22Rv1 (cell line): Measurements from ENCODE around the gene IP6K3.

Source experiments
- H3K27ac ChIP-seq: fragments of 450-650 bp; 2 replicates; pipeline ENCODE4 v1.5.1; 2017
- CTCF ChIP-seq: fragments of 450-650 bp; IDR thresholded peaks from 2 replicates; pipeline ENCODE4 v1.5.1; 2017; ENCODE audit warnings: mild to moderate bottlenecking
- ZFX ChIP-seq: fragments of 450-650 bp; IDR thresholded peaks from 2 replicates; pipeline ENCODE4 v1.6.1; 2017; ENCODE audit warnings: antibody characterized with exemption, borderline replicate concordance

IP6K3 gene

GRCh38 chr6:33738153-33738552, 8.6 kb downstream of the IP6K3 start:
- H3K27ac ChIP-seq, result no peak overlapping the region
- TF ChIP-seq CTCF (no peak), ZFX (no peak)

DNA sequence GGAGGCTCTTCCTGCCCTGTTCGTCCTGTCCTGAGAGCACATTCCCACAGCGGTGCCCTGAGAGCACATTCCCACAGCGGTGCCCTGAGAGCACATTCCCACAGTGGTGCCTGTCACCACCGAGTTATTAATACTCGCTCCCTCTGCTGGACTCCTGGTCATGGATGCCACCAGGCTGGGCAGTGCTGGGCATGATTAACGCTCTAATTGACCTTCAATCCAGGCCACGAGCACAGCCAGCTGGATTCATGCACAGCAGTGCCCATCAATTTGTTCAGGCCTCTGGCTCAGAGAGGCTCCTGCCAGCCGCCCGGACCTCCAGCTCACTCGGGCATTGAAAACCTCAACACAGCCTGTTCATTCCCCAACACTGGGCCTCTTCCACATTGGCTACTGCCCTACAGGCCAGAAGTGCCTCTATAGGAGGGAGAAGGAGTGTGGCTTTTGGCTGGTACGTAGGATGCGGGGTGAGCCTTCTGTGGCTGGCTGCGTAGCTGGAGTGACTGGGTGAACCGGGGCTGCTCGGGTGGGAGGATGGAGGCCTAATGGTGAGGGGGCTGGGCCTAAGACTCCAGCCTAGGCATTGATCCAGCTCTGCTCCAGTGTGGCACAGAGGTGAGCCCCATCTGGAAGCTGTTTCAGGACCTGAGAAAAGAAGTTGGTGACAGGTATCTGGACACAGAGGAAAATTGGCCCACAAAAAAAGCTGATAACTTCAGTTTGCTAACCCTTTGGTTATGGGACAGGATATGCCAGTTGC, 9.3 kb downstream of the IP6K3 start:
- no peak for TF ChIP-seq CTCF
- no peak for TF ChIP-seq ZFX
- H3K27ac ChIP-seq, result no peak overlapping the region

GRCh38 chr6:33735216-33735615, 11.5 kb downstream of the IP6K3 start:
- H3K27ac ChIP-seq, result no peak overlapping the region
- TF ChIP-seq CTCF, result no peak
- no peak for TF ChIP-seq ZFX

DNA sequence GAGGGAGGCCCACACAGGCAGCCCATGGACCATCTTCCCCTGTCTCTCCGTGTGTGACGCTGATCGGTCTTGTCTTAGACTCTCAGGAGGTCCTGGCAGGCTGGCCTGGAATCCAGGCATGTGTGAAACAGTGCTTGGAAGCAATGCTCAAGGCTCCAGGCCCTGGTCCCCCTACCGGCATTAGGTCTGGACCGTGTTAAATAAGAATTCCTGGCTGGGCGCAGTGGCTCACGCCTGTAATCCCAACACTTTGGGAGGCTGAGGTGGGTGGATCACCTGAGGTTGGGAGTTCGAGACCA, 13.0 kb downstream of the IP6K3 start:
- peak overlapping the region; percentile 98; the same call in 1 of the 2 replicates for H3K27ac ChIP-seq
- TF ChIP-seq CTCF (no peak), ZFX (no peak)

GRCh38 chr6:33732817-33733708, 13.6 kb downstream of the IP6K3 start:
- TF ChIP-seq CTCF (no peak), ZFX (no peak)
- H3K27ac ChIP-seq, result peak overlapping the region; percentile 98

DNA sequence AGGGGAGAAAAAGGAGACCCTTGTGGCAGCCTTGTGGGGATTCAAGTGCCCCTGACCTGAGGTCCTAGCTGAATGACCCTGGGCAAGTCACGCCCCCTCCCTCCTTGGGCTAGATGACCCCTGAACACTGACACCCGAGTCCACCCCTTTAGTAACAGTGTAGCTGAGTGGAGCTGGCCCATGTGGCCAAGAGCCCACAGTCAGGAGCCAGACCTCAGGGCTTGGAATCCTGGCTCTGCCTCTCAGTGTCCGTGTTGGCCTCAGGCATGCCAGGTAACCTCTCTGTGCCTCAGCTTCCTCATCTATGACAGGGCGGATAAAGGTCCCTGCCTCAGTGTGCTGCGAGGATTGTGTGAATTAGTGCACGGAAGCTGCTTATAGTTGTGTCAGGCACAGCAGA, 14.3 kb downstream of the IP6K3 start:
- peak overlapping the region; percentile 98 for H3K27ac ChIP-seq
- TF ChIP-seq ZFX (no peak), CTCF (no peak)

DNA sequence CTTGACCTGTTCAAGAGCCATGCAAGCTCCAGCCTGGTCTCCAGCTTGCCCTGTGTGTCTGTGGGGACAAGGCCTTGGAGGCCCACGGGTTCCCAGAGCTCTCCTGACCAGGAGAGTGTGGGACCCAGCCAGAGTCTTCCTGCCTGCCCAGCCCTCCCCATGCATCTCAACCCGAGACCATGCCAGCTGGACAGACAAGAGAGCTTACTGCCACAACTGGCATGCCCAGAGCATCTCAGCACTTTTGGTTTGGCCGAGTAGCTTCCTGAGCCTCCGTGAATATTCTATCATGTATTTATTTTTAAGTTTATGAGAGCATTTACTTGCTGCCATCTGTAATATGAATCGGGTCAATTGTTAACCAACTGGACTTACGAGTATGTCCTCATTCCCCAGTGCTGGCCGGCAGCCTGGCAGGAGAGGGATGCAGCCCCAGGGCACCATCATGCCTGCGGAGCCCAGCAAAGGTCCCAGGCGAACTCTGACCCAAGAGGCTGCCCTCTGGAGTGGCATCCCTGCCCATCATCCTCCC, 14.9 kb downstream of the IP6K3 start:
- H3K27ac ChIP-seq, result peak overlapping the region; percentile 98

More for the DNA sequence above, 14.9 kb downstream of the IP6K3 start:
- TF ChIP-seq CTCF (no peak), ZFX (no peak)
